Activated naive CD4-positive, alpha-beta T cell treated with Interleukin-2 at 50 U/mL for 16 hours (primary cell): ENCODE measurements around the gene CCDC188.

ENCODE experiments used
- DNase-seq: peaks from one replicate; pipeline ENCODE4 v3.0.0-alpha.2; 2020

Gene CCDC188

GRCh38 chr22:20150381-20151275, at the start of gene CCDC188:
Gene CCDC188, minus strand, starts transcription at chr22:20151055. Its CDS starts 69 bp downstream, at chr22:20150986.
- DNase-seq: no peak

- DNase-seq: no peak
Observed at GRCh38 chr22:20199906-20200305, 49.1 kb upstream of the CCDC188 start.

DNA sequence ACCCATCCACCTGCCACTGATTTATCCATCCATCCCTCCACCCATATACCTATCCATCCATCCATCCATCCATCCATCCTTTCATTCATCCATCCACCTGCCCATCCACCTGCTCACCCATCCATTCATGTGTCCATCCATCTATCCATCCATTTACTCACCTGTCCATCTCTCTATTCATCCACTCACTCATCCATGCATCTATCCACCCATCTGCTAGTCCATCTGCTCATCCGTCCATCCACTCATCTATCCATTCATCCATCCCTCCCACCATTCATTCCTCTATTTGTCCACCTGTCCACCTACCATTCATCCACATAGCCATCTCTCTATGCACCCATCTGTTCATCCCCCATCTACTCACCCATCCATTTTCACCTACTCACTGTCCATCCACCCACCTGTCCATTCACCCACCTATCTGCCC, 48.6 kb upstream of the CCDC188 start:
- DNase-seq: no peak

DNA sequence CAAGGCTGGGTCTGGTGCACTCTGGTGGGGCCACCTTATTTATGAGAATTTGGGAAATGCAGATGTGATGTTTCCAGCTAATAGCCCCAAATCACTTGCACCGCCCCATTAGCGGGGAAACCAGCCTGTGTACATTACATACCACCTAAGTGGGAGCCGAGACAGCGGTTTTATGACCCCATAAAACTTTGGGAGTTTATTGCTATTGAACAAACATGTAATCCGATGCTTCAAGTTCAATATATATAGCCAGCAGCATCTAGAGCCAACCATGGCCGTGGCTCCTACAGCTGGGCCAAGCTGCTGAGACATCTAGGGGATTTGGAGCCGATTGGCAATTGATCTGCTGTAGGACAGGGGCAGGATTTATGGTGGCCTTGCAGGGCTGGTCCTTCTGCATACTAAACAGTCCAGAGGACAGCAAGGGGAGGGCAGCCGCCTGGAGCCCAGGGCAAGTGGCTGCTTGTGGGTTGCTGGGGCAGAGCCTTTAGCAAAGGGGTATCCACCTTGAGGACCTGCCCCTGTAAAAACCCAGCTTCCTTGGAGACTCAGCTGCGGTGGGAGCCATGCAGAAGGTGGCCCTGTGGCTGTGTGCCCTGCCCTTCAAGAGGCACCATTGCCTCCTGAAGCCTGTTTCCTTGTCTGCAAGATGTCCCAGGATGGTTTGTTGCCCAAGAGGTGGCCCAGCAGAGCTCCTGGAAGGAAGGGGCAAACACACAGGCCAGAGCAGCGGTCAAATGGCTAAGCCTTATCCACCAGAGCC, 47.9 kb upstream of the CCDC188 start:
- DNase-seq: no peak

GRCh38 chr22:20197407-20198030, 46.7 kb upstream of the CCDC188 start:
- no peak for DNase-seq

- no peak for DNase-seq
Observed at GRCh38 chr22:20196094-20196842, 45.4 kb upstream of the CCDC188 start.

DNA sequence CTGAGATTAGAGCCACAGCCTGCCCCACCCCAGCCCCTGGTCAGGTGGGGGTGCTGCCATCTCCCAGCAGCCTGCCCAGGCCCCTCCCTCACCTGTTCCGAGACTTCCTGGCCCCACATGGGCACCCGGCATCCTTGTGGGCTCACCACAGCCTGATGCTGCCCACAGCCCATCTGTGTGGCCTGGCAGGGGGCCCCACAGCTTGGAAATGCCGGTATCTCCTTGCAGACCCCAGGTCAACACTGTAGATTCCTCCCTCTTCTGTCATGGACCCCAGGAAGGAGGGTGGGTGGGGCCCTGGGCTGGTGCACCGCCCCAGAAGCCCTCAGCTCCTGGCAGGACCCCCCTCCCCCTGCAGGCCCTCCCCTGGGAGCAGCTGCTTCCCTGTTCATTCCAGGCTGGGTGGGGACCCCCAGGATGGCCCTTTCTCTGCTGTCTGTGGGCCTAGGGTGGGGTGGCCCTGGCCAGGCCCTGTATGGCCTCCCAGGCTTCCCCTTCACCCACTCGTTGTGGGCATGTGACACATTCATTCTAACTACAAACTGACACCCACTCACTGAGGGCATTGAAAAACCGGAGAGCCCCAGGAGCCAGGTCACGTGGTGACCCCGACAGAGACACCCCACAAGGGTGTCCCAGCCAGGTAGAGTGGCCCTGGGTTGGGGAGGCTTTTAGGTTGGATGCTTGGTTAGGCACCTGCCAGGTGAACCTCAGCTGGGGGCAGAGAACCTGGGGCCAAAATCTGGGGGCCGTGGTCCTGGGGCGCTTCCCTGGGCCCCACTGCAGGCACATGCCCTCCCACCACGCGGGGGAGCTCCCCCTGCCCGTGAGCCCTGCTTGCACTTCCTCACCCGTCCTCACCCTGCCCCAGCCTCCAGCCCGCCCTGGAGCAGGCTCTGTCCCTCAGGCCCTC, 44.1 kb upstream of the CCDC188 start:
- DNase-seq: no peak

- DNase-seq: no peak
Observed at GRCh38 chr22:20193761-20194494, 43.1 kb upstream of the CCDC188 start.

- DNase-seq: no peak
Observed at GRCh38 chr22:20192972-20193760, 42.3 kb upstream of the CCDC188 start.

DNA sequence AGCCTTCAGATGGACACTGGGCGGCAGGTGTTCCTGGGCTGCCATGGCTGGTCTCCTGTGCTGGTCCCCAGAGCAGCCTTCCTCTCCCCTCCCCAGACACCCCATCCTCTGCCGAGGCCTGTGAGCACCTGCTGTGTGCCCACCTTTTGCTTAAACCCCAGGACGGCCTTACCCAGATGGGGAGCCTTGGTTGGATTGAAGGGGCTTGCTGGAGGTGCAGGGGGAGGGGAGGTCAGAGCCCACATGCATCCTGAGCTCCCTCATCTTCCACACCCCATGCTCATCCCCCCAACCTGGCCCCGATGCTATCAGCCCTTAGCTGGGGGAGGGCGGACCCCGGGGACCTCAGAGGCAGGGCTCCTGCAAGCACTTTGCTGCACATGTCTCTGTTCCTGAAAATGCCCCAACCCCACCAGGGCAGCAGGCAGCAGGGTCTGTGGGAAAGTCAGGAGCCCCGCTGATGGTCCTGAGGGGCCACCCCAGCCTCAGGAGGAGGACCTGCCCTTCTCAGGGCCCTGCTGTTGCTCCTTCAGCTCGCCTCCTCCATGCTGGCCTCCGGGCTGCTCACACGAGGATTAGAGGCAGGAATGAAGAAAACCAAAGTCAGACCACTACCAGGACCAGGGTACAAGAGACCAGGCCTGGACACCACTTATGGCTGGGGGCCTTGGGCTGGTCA, 41.6 kb upstream of the CCDC188 start:
- no peak for DNase-seq

DNA sequence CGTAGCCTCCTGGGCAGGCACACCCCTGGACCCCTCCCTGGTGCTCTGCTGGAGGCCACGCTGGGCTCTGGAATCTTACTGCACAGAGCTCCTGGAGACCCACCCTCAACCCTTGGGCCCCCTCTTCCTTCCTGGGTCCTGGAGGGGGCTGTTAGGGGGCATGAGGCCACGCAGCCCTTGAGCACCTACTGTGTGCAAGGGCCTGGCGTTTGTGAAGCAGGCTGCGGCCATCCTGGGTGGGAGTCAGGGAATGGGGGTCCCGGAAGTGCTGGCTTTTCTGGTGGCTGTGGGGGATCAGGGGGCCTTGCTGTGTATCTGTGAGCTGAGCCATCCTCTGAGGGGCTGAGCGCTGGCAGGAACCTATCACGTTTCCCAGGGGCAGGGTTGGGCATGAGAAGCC, 40.9 kb upstream of the CCDC188 start:
- no peak for DNase-seq

GRCh38 chr22:20191000-20191515, 40.2 kb upstream of the CCDC188 start:
- DNase-seq: no peak

- DNase-seq: no peak
Observed at GRCh38 chr22:20188567-20188877, 37.7 kb upstream of the CCDC188 start.

DNA sequence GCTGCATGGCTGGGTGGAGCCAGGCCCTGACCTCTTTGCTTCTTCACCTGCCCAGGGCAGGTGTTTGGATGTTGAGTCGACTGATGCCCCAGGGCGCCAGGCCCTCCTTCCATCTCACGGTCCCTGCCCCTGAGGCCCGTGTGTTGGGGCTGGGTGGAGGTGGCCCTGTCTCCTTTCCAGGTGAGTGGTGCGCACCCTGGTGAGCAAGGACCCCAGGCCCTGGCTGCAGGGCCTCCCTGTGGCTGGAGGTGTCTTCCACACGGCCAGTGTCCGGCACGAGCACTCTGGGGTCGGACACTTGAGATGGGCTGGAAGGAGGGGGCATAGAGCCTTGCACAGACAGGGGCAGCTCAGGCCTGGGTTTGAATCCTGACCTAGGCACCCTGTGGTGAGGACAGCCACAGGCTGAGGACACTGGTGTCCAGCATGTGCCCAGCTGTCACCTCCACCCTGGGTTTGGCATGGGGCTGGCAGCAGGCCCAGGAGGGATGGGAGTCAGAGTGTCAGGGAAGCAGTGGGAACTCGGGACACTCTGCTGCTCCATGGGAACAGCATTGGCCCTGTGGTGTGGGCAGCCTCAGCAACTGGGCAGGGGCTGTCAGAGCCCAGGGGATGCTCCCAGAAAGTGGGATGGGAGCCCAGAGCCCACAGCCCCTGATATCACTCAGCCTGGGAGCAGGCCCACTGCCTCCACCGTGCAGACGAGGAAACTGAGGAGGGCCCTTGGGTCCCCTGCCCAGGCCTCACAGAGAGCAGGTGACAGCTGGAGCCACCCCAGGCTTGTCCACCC, 37.1 kb upstream of the CCDC188 start:
- no peak for DNase-seq

DNA sequence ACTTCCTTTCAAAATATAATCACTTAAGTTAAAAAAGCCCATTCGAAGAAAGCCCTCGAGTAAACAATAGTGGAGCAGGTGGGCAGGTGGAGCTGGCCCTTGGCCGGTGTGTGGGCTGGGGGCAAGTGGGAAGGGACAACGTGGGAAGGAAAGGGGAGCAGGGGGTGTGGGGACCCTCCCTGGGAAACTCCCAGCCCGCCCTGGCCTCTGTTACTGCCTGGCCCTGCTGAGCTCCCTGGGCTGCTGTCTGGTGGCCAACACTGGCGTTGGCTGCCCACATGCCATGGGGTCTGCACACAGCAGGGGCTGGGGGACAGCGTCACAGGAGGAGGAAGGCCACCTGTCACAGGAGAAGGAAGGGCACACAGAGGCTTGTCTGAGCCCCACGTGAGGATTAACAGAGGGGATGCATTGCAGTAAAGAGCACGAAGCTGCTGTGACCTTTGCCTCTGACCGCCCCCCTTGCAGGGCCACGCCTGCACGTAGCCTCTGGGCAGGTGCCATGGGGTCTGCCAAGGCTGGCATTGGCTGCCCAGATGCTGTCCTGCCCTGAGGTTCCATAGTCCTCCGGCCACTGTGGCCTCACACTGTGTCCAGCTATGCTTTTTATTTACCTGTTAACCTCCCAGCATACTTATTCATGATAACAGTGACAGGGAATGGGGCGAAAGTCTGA, 36.2 kb upstream of the CCDC188 start:
- DNase-seq: no peak

DNA sequence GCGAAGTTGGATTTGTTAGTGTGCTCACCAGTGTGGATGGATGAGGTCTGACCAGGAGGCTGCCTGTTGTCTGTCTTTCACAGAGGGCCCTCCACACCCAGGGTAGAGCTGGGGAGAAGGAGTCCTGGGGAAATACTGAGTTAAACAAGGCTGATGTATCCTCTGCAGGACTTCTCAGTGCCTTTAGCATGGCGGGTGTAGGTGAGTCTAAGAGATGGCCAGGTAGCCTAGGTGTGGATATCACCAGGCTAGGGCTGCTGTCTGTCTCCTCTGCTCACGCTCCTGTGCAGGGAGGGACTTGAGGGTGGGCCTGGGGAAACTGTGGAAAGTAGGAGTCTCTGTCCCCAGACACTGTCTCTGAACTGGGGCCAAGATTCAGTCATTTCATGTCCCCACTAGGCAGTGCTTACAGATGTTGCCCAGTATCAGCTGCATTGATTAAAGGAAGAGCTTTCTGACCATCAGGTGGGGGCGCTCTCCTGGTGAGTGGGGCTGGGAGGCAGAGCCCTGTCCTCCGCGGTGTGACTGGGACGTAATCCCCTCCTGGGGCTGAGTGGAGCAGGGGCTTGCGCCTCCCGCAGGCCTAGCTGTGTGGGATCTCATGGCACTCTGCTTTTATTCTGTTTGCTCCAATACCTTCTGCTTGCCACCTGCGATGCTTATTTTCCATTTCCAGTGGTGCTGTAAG, 35.5 kb upstream of the CCDC188 start:
- no peak for DNase-seq

GRCh38 chr22:20185750-20186149, 34.9 kb upstream of the CCDC188 start:
- no peak for DNase-seq
